ES-I3 (cell line): Measurements from ENCODE around the gene TMEM154.

Experiments used
- H3K36me3 ChIP-seq: 2 replicates; pipeline ENCODE4 v1.6.1; 2013; ENCODE audit warnings: mild to moderate bottlenecking, low read length, control low read depth, moderate library complexity; ENCODE audit not compliant: insufficient read depth
- H3K4me1 ChIP-seq: 2 replicates; pipeline ENCODE4 v1.6.1; 2013; ENCODE audit warnings: mild to moderate bottlenecking, control low read depth, low read length; ENCODE audit not compliant: insufficient read depth
- H3K9ac ChIP-seq: 2 replicates; pipeline ENCODE4 v1.6.1; 2013; ENCODE audit warnings: low read depth, mild to moderate bottlenecking, low read length, moderate library complexity
- H3K9me3 ChIP-seq: 2 replicates; pipeline ENCODE4 v1.6.1; 2013; ENCODE audit warnings: mild to moderate bottlenecking, low read length, moderate library complexity; ENCODE audit not compliant: control insufficient read depth, insufficient read depth

The TMEM154 gene

GRCh38 chr4:152707632-152708031 lies 27.8 kb upstream of the TMEM154 start:
- H3K9ac ChIP-seq = no peak overlapping the region
- H3K9me3 ChIP-seq = no peaks in the 10 kb centered on the region; the same call in 1 of the 2 replicates
- peaks cover 29% of the 10 kb centered on the region for H3K4me1 ChIP-seq
- no peaks in the 10 kb centered on the region for H3K36me3 ChIP-seq

DNA sequence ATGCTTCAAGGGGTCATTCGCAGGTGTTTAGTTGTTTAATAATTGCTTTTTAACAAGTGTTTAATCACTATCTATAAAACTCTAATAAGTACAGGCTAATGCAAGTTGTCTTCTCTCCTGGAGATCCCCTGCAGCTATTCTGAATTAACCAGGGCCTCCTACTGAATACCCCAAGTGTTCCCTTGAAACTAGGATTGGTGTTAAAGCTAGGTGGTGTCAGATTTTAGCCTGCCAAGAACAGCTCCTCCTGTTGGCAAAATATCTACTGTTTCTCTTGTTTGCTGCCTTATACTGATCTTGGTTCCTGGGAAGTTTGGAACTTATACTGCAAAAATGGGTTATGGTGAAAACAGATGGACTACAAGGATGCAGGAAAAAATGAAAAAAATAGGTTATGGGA lies 26.1 kb upstream of the TMEM154 start:
- no peak overlapping the region for H3K9ac ChIP-seq
- no peaks in the 10 kb centered on the region for H3K36me3 ChIP-seq
- no peaks in the 10 kb centered on the region; the same call in 1 of the 2 replicates for H3K9me3 ChIP-seq
- H3K4me1 ChIP-seq = peaks cover 33% of the 10 kb centered on the region

DNA sequence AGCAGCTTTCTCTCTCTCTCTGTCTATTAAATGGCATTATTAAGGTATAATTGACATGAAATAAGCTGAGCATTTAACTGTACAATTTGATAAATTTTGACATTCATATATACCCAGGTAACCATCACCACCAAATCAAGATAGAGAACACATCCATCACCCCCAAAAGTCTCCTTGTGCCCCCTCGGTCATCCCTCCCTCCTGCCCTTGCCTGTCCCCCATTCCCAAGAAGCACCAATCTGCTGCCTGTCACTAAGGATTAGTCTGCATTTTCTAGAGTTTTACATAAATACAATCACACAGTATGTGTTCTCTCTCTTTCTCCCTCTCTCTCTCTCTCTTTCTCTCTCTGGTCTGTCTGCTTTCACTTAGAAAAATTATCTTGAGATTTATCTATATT lies 25.0 kb upstream of the TMEM154 start:
- H3K4me1 ChIP-seq = peaks cover 32% of the 10 kb centered on the region
- no peaks in the 10 kb centered on the region for H3K36me3 ChIP-seq
- no peaks in the 10 kb centered on the region; the same call in 1 of the 2 replicates for H3K9me3 ChIP-seq
- no peak overlapping the region for H3K9ac ChIP-seq

DNA sequence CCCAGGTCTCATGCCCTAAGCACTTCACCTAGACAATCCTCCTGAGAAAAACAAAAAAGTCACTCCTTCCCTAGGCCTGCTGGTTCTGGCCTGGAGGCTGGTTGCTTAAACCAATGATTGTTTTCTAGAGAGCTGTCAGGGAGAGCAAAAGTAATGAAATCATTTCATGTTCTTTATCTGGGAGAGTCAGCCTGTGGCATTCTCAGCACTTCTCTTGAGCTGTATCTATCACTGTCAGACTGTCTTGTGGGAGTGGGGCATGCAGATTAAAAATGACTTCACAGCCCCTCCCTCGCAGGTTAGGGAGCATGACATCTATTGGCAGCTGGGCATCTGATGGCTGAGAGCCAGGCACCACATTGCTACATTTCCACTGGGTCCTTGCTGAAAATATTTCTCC lies 20.4 kb upstream of the TMEM154 start:
- Histone ChIP-seq H3K4me1 (peaks cover 36% of the 10 kb centered on the region), H3K9ac (no peak overlapping the region), H3K36me3 (no peaks in the 10 kb centered on the region), H3K9me3 (no peaks in the 10 kb centered on the region; the same call in 1 of the 2 replicates)

GRCh38 chr4:152699313-152699712 lies 19.5 kb upstream of the TMEM154 start:
- H3K4me1 ChIP-seq = peaks cover 33% of the 10 kb centered on the region

DNA sequence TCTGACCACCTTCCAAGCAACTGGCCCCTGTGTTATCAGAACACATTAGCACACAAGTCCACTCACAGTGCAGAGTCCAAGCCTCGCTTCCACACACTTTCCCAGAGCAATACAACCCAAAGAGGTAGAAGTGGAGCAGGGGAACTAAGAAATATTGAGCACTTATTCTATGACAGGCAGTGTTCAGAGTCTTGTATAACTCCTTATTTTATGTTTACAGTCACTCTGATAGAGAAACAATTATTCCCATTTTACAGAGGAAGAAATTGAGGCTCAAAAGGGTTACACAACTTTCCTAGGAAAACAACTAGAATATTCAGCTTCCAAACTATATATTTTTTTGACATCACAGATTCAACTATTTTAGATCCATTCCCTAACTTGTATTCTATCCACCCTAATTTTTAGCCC lies 18.3 kb upstream of the TMEM154 start:
- H3K9ac ChIP-seq = no peak overlapping the region
- H3K36me3 ChIP-seq = no peaks in the 10 kb centered on the region
- peaks cover 33% of the 10 kb centered on the region for H3K4me1 ChIP-seq
- H3K9me3 ChIP-seq = no peaks in the 10 kb centered on the region

More at GRCh38 chr4:152699313-152699712, 19.5 kb upstream of the TMEM154 start:
- H3K36me3 ChIP-seq = no peaks in the 10 kb centered on the region
- H3K9ac ChIP-seq = no peak overlapping the region
- H3K9me3 ChIP-seq = no peaks in the 10 kb centered on the region

- Histone ChIP-seq H3K36me3 (no peaks in the 10 kb centered on the region), H3K4me1 (peaks cover 33% of the 10 kb centered on the region), H3K9ac (no peak overlapping the region), H3K9me3 (no peaks in the 10 kb centered on the region)
Measured at GRCh38 chr4:152697284-152698088, 17.7 kb upstream of the TMEM154 start.

DNA sequence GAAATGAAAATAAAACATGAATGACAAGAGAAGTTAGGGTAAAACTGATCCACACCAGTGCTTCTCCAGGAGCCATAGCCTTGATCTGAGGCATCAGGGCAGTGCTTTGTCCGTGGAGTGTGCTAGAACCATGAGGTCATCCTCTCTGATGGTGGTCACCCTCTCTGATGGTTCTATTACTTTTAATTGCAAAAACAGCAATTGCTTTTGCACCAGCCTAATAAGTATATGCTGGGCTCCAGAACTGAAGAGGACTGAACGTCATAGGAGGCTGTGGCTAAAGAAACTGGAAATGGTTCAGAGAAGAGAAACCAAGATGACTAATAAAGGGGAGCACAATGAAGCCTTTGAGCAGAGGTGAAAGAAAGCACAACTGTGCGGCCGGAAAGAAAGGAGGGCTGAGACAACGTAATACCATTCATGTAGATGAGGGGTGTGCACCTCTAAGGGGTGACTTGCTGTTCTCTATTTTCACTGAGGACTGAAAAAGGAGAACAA lies 17.0 kb upstream of the TMEM154 start:
- Histone ChIP-seq H3K4me1 (peaks cover 31% of the 10 kb centered on the region), H3K36me3 (no peaks in the 10 kb centered on the region), H3K9ac (no peak overlapping the region), H3K9me3 (no peaks in the 10 kb centered on the region)

GRCh38 chr4:152693871-152694270 lies 14.1 kb upstream of the TMEM154 start:
- H3K4me1 ChIP-seq = peaks cover 22% of the 10 kb centered on the region
- H3K36me3 ChIP-seq = no peaks in the 10 kb centered on the region
- H3K9ac ChIP-seq = no peak overlapping the region
- no peaks in the 10 kb centered on the region for H3K9me3 ChIP-seq

DNA sequence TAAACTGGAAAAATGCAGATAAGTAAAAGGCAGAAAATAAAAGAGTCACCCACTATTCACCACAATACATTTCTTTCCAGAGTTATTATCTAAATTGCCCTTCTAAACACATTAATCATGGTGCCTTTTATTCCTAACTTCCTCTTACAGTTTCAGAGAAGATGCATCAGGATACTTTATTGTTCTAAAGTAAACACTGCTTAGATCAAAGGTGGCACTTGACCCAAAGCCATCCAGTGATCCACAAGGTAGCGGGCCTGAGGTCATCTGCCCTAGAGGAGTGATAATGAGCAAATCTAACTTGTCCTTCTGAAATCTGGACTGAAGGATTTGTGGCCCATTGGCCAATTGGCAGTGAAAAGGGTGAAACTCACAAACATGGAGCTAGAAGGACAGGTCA lies 12.0 kb upstream of the TMEM154 start:
- Histone ChIP-seq H3K9me3 (no peaks in the 10 kb centered on the region), H3K4me1 (peaks cover 6% of the 10 kb centered on the region; the same call in 1 of the 2 replicates), H3K36me3 (no peaks in the 10 kb centered on the region), H3K9ac (no peak overlapping the region)

DNA sequence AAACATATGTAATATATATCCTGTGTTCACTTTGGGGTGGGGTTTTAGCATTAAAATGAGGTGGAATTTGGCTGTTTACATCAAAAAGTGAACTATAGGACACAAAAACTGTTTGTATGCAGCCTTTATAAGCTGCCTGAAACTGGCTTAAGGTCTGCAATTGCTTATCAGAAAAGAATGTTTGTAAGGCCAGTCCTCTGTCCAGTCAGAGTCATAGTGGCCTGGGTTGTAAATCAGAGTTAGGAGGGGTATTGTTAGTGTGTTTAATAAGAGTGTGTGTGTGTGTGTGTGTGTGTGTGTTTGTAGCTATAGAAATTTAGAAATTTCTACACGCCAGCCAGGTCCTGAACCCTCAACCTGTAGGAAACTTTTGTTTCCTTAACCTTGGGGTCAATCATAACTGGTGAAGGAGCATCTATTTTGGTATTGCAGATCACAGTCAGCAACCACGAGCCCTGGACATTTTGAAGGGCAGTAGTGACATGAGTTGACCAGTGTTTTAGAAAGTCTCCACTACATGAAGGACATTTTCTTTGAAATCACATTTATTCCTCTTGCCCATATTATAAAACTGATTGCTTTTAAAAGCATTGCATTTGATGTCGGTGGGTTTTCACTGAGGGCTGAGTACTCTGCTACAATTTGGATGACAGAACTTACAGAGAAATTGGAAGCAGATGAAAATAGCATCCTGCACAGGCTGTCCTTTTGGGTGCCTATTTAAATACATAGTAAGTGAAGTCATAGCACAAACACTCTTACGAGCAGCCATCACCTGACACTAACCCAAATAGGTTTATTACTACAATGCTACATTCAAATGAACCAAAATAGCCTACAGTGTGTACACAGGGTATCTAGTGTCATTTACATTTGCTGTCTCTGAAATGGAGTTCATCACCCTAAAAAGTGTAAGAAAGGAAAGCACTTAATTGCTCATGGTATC lies 11.2 kb upstream of the TMEM154 start:
- Histone ChIP-seq H3K9me3 (no peaks in the 10 kb centered on the region), H3K36me3 (no peaks in the 10 kb centered on the region), H3K4me1 (0 out of 2 replicates have a peak, but pooled peaks cover 4% of the 10 kb centered on the region), H3K9ac (no peak overlapping the region)

DNA sequence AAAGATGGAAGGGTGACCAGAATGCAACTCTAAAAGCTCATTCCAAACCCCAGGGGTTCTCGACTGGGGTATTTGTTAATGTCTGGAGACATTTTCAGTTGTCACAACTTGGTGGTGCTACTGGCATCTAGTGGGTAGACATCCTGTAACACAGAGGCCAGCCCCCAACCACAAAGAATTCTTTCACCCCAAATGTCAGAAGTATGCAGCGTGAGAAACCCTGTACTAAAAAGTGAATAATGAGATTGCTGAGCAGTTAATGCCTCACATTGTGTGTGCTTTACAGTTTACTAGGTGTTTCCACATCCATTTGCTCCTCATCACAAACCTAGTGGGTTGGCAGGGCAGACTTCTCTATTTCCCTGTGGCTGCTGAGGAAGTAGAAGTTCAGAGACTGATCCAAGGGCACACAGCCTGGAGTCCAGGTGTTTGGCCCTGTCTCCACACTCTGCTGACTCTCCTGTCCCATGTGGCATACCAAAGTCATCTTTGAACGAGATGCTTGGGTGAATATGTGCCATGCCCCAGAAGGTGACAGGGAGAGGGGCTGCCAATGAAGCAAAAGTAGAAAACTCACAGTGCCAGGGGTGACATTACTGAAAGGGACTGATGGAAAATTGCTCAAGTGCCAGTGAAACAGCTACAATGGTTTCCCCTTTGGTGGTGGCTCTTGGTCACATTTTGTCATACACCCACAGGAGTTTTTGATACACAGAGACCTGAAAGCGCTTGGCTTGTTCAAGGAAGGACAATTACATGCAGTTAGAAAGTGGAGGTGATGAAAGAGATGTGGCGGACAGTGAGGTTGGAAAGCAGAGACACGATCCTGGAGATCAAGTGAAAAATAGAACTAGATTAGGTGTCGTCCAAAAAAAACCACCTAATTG lies 10.1 kb upstream of the TMEM154 start:
- Histone ChIP-seq H3K9ac (no peak overlapping the region), H3K4me1 (0 out of 2 replicates have a peak, but pooled peaks cover 4% of the 10 kb centered on the region), H3K9me3 (no peaks in the 10 kb centered on the region), H3K36me3 (no peaks in the 10 kb centered on the region)

DNA sequence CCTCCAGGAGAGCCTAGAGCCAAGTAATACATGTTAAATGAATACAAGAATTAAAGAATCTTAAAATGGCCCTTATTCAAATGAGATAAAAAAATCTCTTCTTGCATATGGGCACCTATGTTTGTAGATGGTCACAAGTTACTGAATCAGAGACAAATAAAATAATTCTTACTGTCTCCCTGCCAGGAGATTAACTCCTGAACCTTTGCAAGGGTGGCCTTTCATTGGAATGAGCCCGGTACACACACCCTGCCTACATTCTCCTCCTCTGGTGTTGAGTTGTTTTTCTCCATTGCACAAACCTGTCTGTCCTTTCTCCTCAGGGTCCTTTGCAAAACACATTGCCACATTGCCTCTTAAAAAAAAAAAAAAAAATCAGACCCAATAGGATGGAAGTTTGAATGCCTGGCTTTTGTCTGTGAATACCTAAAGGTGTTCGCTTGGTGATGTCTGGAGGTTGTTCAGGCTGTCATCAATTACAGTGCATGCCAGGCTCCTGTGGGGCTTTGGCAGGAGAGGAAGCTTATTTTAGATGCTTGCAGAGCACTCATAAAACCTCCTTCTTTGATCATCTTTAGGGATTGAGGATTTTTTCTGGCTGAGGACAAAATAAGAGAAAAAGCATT lies 8.3 kb upstream of the TMEM154 start:
- H3K9me3 ChIP-seq = no peaks in the 10 kb centered on the region
- 0 out of 2 replicates have a peak, but pooled peaks cover 4% of the 10 kb centered on the region for H3K4me1 ChIP-seq
- H3K36me3 ChIP-seq = no peaks in the 10 kb centered on the region
- no peak overlapping the region for H3K9ac ChIP-seq
